ENCODE measurements around the gene REXO5.

The REXO5 gene

DNA sequence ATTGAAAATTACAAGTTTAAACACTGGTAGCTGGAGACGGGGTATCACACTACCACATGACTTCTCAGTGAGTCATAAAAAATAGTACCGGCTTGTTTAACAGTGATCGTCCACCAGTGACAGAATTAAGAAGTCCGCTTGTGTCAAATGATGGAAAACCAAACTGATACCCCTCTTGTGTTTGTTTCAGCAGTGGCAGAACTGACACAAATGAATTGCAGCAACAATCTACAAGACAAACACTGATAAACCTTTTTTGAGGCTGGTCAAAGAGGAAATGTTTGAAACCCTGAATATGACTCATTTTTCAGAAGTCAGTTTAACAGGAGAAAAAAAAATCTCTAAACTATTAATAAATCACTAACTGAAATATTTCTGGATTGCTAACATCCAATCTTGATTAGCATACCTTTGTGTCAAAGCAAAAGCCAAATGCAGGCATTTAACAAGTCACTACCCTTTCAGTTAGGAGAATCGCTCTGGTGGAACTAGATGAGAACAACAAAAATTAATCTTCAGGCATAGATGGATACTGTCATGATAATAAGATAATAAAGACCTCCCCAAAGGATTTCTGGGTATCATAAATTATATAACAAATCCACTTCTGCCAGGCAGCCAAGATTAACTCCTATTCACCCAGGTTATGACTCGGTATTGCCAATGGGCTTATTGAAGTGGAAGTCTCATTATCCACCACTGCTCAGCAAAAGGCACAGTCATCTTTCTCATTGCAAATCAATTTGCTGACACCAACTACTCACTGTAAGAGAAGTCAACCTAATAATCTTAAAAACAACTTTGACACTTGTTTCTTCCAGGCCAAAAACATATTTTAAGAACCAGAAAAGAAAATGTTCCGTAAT, 73.1 kb downstream of the REXO5 start:
- no peak for DNase-seq

DNA sequence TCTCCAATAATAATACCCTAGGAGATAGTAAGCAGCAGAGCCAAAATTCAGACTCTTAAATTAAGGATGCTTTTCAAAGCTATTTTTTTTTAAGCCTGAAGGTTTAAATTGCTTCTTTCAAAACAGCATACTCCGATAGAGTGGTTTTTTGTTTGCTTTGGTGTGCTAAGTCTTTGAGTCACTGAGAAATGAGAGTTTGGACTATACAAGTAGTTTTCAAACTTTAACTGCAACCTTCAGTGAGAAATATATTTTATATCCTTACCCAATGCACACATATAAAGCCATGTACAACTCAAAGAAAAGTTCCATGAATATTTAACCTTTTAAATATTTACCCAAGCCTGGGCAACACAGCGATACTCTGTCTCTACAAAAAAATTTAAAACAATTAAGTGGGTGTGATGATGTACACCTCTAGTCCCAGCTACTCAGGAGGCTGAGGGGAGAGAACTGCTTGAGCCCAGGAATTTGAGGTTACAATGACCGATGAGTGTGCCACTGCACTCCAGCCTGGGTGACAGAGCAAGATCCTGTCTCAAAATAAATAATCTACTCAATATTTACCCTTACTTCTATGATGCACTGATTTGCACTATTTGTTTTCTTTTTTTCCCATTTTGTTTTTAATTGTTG, 74.7 kb downstream of the REXO5 start:
- no peak for DNase-seq

DNA sequence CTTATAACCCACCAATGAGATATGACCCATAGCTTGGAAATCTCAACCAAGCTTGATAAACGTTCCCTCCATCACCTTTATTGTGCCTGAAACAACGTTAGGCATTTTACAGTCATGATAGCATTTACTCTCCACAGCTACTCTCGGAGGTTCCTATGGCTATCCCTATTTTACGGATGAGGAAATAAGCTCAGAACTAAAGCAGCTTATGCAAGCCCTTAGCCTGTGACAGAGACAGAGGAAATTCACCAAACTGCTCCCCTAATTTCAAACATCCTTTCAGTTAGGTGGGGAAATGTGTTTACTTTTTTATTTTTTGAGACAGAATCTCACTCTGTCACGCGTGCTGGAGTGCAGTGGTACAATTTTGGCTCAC, 75.2 kb downstream of the REXO5 start:
- DNase-seq, result no peak

DNA sequence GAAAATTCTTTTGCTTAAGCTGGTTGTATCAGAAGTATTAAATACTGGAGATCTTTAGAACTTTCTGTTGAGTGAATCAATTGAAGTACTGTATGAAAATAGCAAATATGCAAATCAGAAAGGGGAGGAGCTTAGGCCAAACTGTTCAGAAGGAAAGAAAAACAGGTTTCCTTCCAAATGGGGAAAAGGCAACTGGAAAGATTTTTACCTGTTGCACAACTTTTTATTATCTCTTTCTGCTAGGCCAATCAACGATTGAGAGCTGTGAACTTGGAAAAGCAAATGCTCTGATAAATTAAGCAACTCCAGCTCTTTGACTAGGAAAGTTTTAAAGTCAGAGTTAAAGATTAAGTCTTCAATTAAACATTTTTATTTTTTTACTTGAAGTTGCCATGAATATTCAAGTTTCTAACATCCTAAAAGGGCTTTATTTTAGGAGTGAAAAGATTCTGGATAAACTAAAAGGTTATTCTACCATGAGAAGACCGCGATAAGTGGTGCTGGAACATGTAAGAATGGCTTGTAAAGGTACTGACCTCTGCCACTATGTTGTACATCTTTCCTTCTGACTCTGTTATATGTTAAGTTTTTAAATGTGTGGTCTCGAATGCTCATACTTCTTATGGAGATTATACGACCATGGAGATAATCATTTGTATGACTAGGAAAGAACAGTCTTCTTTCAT, 77.4 kb downstream of the REXO5 start:
- no peak for DNase-seq

DNA sequence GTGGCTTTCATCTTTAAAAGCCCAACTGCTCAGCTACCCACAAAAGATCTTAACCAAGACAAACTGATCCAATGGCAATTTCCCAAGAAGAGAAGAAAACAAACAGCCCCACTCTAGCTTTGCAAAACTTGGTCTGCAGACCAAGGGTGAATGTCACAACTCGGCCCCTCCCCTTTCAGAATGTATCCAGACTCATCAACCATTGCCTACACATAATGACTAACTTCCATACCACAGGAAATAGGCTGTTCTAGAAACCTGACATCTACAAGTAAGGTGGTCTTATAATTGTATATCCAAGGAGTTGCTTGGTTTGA, 77.9 kb downstream of the REXO5 start:
- DNase-seq, result no peak

DNA sequence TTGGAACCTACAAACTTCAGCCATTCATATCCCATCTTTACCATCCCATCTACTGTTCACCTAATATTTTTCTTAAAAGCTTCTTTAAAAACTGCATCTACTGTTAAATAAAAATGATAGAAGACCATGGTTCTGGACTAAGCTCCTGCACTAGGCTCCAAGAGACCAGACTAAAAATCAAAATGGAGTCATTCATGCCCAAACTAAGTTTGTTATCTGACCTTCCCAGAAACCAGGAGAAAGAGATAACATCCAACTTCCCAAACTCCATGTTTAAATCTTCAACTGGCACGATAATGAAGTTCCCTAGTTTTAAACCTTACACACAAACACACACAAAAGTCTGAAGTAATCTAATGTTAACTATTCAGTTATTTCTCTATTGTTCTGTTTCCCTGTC, 80.0 kb downstream of the REXO5 start:
- DNase-seq, result no peak

DNA sequence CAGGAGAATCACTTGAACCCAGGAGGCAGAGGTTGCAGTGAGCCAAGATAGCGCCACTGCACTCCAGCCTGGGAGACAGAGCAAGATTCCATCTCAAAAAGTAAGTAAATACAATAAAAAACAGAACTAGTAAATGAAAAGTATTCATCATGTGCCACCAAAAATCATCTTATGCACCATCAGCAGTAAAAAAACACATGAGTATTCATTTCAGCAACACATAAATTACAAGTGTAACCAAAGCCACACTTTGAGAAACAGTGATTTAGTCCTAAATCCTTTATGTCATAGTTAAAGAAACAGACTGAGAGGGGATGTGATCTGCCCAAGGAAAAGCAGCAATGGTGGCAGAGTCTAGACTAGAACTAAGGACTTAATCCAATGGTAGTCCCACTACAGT, 80.9 kb downstream of the REXO5 start:
- DNase-seq, result no peak

DNA sequence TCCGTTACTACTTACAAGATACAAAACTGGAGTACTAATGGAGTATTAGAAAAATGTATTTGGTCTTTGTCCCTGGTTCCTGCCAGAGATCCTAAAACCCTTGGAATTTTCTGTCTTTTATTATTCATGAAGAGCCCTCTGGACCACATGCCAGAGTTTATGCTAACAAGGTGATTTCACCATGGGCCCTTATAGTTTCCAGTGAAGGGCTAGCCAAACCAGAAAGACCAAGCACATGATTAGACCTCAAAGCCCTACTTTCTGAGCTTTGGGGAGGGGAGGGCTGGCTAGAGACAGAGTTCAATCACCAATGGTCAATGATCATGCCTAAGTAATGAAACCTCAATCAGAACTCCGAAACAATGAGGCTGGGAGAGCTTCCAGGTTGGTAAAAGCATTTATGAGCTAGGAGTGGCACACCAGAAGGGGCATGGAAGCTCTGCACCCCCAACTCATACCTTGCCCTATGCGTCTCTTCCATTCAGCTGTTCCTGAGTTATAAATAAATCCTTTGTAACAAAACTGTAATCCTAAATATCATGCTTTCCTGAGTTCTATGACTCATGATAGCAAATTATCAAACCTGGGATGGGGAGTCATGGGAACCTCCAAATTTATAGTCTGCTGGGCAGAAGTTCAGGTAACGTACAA, 83.4 kb downstream of the REXO5 start:
- DNase-seq, result no peak

DNA sequence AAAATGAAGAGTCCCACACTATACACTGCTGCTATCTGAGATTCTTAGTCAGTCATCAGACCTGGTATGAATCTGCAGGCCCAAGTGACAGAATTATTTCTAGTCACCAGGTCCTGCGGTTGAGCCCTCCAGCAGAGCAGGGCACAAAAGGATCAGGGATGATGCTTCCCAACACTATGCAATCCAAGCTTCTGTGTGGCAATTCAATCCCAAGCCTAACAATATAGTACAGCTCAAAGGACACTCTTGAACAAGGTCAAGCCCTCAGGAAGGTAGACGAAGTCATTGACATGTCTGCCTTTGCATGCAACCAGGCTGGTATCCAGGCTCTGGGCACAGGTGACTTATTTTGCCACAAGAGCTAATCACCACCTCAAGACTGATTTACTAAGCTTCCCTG, 88.1 kb downstream of the REXO5 start:
- DNase-seq, result no peak

DNA sequence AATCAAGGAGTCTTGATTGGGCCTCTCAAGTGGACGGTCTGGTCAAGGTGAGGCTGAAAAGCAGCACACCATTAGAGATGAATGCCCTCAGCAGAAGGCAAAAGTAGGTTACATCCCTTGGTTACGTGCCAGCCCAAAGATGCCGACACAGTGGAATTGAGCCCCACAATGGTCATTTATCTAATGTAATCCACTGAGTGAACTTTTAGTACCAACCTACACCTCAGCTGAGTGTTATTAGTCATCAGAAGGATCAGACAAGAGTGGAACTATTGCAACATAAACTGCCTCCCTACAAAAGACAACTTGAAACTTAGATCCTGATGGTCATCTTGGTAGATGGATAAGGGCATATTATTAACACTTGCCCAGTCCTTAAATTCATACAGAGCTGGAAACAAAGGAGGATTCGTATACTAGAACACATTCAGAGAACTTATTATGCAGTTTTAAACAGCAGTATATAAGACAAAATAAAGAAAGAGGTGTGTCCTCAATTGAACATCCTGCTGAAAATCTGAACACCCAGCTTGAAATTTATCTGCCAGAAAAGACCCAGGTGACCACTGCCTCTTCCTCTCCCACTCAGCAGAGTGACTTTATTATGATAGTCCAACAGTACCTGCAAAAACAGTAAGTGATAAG, 91.0 kb downstream of the REXO5 start:
- DNase-seq, result no peak

DNA sequence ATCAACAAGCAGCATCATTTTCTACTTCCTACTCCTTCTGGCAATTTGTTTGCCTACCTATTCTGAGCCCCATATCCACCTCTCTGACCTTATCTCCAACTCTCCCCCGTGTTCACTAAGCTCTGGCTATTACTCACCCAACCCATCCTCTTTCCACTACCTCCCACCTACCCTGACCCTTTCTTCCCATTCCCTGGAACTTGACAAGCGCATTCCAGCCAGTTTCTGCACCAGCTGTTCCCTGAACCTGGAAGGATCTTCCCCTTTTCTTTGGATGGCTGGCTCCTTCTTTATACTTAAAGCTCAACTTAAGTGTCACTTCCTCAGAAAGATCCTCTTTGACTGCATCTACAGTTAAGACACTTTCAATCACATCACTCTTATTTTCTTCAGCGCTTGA, 91.6 kb downstream of the REXO5 start:
- DNase-seq, result no peak

DNA sequence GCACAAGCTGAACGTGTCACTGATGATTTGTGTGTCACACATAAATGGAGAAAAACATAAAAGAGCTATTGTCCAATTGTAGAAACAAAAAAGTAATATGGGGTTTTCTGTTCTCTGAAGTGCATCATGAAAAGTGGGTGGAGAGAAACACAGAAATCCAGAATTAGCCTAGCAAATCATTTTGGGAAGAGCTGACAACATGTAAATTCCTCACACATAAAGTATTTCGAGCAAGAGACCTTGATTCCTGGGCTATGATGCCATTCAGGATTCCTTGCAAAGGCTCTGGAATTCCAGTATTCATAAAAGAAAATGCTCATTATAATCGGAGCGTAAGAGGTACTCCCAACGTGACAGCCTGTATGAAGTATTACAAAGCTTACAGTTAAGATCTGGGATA, 92.7 kb downstream of the REXO5 start:
- no peak for DNase-seq
